ENCODE measurements around the gene RPL32. TPM values are rescaled to one million over a fixed set of nuclear protein-coding genes. Genes with fewer than 3 reads are reported as not detected.
A peak's percentile ranks its signal among the peaks of the same experiment; 100 is the strongest.
"Not testable (repeated sequence)": the region's sequence is repeated elsewhere in the genome, so short reads cannot be mapped to it uniquely, and the experiment has no call there.

RPL32 gene
- 1,000 to 10,000 TPM; 2,280 to 2,382 (median 2,329) TPM for polyA plus RNA-seq (ENCODE audit: insufficient read length in 3 of 3)

DNA sequence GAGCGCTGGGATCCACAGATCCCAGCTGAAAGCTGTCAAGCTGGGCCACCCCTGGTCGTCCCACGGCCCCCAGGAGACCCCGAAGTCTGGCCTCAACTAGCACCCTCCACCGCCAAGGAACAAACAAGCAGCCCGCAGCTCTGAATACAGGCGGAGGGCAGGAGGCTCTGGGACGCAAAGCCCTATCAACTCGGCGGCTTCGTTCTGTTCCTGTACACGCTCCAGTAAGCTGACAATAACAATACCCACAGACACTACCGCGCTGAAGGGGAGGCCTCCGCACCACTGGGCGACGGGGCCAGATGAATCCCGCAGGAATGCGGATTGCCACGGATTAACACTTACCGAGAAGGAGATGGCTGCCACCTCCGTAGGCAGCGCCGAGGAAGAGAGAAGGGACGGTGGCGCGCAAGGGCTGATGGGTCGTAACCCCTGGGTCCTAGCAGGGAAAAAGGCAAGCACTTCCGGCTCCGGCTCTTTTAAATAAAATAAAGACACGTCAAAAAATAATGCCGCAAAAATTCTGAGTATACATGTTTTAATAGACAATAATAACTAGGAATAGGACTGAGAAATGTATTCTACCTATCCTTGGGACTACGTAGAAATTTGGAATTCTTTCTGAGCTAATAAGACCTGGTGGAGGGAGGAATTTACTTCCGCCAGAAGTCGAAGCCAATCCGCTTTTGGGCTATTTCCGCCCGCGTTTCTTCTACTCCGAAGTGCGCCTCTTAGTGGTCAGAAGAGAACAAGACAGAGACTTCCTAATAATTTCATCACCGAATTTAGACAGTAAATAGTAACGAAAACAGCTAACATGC lies at the start of gene RPL32:
TSS of gene RPL32 (minus strand) at position 417 of the 821 bp plus-strand sequence. CDS start 1,328 bp downstream, outside the sequence.
- peak; percentile 95 to 98 (median 96) for DNase-seq (ENCODE audit: low read depth in 3 of 3, low spot score in 2 of 3)

DNA sequence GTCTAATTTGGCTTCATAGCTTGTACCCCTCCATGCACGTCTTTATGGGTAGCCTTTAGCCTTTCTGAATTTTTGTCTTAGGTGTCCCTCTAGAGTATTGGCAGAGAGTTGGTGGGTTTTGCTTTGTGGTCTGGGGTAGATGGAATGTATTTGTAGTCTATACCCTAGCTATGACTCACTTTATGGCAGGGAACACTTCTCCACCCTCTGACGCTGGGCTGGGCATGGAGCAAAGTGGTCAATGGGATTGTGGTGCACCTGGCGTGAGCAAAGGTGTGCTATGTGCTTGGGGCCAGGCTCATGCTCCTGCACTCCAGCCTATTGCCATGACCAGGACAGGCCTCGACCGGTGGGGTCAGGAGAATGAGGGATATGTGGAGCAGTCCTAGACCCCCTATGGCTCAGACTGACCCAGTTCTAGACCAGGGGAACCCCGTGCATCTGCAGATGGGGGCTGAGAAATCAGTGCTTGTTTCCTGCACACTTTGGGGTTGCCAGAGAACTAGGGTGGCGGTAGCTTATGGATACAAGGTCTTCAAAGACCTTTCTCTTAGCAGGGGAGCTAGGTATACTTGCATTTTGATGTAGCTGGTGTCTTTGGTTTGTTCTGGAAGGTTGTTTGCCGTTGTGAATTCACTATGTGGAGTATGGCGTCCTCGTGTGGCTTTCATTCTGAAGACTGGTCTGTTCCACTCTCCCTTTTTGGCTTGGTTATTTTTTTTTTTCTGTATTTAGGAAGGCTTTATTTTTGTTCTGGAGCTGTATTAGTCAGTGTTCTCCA lies 49.4 kb upstream of the RPL32 start:
- DNase-seq (ENCODE audit: low read depth in 3 of 3, low spot score in 2 of 3), result no peak

DNA sequence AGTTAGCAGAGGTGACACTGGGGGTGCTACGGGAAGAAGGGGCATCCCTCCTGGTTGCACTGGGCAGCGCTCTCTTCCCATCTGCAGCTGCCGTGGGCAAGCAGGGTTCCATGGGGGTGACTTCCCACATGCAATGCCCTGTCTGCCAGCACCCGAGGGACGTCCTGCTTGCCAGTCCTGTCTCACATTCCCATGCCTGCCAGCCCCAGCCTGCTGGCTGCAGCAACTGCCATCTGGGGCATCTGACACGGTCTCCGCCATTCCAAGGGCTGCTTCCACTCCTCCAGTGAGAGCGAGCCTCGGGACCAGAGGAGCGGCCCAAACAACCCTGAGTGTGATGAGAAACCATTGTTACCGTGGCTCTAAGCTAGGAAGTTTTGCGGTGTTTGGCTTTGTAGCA lies 45.4 kb upstream of the RPL32 start:
- no peak for DNase-seq (ENCODE audit: low read depth in 3 of 3, low spot score in 2 of 3)

DNA sequence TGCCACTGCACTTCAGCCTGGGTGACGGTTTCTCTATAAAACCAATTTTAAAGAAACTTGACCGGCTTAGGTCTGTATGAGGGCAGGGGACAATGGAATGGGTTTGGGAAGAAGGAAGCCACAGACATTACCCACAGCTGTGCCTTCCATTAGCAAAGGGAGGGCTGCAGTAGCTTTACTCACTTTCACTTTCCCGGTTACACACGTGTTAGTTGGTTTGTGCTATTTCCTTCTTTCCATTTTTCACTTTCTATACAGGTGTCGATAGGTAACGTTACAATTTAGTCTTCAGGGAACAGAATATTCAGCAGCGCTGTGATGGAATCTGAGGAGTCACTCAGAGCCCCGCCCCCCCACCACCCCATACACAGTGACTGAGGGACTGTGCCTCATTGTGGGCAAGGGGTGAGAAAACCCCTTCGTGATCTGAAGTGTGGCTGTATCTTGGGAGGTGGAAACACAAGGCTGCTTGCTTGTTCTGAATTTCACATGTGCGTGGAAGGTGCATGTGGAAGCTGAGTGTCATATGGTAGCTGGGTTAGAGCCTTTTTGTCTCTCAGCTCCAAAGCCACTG lies 44.8 kb upstream of the RPL32 start:
- DNase-seq (ENCODE audit: low read depth in 3 of 3, low spot score in 2 of 3), result no peak

DNA sequence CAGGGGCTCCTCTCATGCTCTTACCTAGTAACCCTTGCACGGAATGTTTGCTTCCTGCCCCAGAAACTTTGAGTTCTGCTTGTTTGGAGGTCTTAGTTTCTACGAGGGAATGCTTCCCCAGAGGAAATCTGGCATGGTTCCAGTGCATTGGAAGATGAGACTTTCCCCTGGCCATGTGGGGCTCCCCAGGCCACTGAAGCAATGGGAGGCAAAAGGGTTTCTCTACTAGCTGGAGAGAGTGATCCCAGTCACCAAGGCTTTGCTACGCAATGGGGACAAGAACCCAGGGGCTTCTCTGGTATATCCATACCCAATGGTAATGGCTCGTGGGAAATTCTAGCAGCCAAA lies 44.2 kb upstream of the RPL32 start:
- no peak for DNase-seq (ENCODE audit: low read depth in 3 of 3, low spot score in 2 of 3)

DNA sequence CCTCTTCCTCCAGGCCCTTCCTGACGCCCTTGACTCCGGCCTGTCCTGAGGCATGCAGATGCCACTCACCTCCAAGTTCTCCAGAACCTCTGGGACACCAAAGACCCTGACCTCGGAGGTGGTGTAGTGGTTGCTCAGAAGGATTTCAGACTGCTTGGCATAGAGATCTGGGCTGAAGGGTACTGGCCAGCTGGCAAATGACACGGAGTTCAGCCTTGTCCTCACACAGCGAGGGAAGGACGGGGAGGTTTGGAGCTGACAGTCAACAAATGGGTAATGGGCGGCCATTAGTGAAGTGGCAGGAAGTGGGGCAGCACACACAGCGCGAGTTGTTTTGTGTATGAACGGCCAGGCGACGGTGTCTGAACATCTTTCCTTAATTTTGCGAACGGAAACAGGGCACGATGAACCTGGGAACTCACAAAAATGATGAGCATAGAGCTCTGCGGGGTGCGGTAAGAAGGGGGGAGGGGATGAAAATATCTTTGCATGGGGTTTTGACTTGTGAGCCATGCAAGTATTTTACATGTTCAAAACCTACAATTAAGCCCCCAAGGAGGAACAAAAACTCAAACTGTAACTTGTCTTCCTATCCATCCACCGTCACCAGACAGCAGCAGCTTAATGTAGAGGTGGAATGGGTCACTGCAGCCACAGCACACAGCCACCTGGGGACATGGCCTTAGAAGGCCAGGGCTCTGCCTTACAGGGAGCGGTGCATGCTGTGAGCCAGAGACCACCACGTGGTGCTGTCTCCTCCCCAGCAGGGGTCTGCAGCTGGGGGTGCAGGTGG lies 43.6 kb upstream of the RPL32 start:
- no peak for DNase-seq (ENCODE audit: low read depth in 3 of 3, low spot score in 2 of 3)

DNA sequence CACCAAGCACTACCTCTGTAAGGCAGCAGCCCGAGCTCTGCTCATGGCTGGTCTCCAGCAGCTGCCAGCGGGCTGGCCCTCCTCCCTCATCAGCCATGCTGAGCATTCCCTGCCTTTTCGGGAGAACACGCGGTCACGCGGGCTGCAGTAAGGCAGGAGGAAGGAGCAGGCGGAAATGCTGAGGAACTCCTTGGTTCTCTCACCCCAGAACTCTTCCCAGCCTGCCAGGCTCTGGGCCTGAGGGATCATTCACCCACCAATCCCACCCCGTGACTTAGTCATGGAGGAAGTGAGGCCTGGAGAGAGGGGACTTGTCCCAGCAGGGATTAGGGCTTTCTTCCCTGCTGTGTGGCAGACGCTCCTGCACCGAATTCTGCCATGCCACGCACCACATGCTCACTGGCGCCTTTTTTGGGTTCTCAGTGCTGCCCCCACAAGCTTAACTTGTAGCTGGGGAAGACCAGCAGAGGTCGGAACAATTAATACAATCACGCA lies 42.9 kb upstream of the RPL32 start:
- DNase-seq (ENCODE audit: low read depth in 3 of 3, low spot score in 2 of 3), result no peak

DNA sequence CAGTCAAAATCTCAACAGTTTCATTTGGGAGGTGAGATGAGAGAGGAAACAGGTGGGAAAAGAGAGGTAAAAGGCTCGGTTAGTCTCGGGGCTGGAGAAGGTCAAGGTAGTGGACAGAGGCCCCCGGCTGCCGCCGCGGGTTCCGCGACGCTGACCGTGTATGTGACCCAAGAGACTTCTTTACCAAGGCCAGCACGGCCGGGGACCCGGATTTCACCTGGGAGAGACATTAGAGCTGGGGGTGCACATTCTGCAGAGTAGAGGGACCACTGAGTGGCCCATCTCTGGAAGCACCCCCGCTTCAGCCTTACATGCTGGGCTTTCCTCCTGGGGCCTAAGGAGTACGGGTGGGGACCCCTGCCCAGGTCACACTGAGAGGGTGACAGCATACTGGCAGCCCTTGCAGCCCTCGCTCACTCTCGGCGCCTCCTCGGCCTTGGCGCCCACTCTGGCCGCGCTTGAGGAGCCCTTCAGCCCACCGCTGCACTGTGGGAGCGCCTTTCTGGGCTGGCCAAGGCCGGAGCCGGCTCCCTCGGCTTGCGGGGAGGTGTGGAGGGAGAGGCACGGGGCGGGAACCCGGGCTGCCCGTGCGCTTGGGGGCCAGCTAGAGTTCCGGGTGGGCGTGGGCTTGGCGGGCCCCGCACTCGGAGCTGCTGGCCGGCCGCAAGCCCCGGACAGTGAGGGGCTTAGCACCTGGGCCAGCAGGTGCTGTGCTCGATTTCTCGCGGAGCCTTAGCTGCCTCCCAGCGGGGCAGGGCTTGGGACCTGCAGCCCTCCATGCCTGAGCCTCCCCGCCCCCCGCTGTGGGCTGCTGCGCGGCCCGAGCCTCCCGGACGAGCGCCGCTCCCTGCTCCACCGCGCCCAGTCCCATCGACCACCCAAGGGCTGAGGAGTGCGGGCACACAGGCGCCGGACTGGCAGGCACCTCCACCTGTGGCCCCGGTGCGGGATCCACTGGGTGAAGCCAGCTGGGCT lies 41.3 kb upstream of the RPL32 start:
- no peak for DNase-seq (ENCODE audit: low read depth in 3 of 3, low spot score in 2 of 3)

DNA sequence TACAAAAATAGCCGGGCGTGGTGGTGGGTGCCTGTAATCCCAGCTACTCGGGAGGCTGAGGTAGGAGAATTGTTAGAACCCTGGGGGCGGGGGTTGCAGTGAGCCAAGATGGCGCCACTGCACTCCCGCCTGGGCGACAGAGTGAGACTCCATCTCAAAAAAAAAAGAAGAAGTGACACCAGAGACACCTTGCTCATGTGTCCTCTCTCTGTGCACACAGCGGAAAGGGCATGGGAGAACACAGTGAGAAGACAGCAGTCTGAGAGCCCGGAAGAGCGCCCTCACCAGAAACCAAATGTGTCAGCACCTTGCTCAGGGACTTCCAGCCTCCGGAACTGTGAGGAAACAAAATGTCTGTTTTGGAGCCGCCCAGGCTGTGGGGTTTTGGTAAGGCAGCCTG lies 40.5 kb upstream of the RPL32 start:
- DNase-seq (ENCODE audit: low read depth in 3 of 3, low spot score in 2 of 3), result not testable (repeated sequence)

DNA sequence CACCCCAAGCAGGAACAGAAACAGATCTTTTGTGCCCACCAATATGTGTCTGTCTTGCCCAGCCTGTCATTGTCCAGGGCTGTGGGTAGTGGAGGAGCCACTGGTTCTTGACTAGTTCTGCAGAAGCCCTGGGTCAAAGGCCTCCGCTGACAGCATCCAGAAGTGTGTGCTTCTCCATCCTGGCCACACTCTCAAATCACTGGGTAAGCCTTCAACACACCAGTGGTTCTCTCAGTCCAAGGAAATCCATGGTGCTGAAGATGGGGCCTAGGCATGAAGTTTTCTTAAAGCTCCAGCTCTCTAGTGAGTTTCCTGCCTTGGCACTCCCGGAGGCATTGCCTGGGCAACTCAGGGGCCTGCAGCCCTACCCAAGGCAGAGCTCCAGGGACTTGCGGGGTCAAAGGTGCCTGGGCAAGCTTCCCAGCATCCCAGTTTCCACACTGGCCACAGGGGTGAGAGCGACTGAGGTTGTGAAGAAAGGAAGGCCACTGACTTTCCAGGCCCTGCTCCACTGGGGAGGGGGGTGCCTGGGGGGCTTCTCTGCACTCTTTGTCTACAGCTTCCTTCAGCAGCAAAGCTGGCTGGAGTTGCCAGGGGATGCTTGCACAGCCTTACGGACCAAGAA lies 37.9 kb upstream of the RPL32 start:
- no peak for DNase-seq (ENCODE audit: low read depth in 3 of 3, low spot score in 2 of 3)

DNA sequence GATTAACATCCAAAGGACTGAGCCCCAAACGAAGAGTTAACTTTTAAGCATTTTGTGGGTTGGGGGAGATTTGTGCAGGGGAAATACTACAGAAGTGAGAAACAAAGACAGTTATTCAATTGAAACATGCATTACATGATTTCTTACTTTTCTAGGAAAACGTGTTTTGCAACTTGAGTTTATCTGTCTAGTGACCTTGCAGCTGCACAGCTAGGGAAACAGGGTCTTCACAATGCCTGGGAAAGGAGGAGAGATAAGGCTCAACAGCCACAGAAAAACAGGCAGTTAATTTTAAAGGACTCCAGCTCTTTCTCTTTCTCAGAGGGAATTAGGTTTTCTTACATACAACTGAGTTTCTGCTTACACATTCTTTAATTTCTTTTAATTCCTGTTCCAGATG lies 37.4 kb upstream of the RPL32 start:
- DNase-seq (ENCODE audit: low read depth in 3 of 3, low spot score in 2 of 3), result not testable (repeated sequence)

DNA sequence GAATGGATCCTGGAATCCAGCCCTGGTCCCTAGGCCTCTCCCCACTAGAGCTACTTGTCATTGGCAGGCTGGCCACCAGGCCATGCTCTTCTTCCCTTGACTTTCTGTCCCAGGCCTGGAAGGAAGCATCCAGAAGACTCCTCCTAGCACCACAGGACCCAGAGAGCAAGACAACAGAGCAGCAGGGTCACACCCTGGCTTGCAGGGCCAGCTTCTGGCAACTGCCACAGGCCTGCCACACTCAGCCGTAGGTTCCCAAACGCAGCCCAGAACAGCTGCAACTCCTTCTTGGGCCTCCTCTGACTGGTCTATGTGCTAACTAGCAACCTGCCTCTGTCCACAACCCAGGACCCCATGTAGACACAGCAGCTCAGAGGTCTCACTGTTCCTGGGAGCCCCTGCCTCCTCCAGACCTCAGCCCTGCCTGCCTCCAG lies 36.8 kb upstream of the RPL32 start:
- no peak for DNase-seq (ENCODE audit: low read depth in 3 of 3, low spot score in 2 of 3)

DNA sequence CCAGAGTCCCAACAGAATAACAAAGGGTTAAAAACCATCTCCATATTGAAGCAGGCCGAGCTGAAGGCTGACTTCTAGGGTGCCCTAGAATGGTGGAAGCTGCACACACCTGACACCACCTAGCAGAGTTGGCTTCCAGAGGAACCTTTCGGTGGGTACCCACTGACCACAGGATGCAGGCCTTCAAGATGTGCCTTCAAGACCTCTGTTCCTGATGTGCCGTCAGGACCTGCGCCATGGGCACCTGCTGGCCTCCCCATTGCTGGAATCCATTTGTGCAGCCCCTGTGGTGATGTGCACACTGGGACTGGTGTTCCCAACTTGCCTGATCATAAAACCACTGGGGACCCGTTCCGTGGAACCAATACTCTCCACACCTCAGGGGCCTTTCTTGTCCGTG lies 35.7 kb upstream of the RPL32 start:
- DNase-seq (ENCODE audit: low read depth in 3 of 3, low spot score in 2 of 3), result no peak

DNA sequence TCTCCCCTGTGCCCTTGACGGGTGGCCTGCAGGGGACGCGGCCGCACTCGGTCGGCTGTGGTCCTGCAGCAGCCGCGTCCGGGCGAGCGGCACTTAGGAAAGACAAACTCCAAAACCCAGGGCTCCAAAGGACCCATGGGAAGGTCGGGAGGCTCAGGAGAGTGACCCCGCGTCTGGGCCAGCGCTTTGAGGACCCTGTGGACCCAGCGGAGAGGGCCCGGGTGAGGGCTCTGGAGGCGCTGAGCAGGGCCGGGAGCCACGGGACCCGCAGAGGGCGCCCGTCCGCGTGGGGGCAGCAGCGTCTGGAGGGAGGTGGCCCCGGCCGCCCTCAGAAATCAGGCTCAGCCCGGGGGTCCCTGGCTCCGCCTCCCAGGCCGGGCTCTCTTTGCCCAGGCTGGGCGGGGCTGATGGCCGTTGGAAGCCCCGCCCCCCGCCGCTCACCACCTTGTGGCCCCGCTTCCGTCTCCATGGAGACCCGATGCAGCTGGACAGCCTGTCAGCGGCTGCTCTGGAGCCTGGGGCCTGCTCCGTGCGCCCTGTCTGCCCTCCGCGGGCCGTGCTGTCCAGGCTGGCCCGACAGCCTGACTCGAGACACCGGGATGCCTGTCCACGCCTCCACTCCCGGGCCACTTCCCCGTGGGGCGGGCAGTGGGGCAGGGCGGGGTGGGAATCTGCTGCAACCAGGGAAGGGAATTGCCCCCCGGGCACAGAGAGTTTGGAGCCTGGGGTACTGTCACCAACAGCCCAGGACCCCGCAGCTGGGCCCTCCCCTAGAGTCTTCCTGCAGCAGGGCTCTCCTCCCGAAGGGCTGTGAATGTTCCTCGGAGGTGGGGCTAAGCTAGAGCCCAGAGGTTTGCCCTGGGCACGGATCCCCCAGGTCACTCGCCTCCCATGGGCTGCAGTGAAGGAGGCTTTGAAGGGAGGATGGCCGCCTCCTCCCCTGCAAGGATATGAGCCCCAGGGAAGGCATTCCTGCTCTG lies 34.8 kb upstream of the RPL32 start:
- DNase-seq (ENCODE audit: low read depth in 3 of 3, low spot score in 2 of 3), result no peak

DNA sequence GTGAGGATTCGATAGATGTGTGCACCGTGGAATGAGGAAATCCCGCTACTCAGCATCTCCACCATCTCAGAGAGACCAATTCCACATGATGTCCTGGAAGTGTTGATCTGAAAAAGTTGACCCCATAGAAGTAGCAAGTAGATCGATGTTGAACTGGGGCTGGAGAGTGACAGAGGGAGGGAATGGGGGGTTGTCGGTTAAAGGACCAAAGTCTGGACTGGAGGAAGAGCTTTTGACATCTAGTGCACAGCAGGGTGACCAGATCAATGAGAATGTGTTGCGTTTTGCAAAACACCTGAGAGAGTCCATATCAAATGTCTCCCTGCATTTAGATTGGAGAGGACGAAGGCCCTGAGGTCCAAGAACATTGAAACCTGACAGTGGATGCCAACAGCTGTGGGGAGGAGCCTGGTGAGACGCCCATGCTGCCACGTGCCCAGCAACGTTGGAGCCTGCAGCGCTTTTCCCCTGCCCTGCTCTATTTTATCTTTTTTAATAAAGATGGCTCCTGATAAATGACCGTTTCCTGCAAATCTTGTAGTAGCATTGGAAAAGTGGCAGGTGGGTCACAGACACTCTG lies 30.1 kb upstream of the RPL32 start:
- DNase-seq (ENCODE audit: low read depth in 3 of 3, low spot score in 2 of 3), result no peak

DNA sequence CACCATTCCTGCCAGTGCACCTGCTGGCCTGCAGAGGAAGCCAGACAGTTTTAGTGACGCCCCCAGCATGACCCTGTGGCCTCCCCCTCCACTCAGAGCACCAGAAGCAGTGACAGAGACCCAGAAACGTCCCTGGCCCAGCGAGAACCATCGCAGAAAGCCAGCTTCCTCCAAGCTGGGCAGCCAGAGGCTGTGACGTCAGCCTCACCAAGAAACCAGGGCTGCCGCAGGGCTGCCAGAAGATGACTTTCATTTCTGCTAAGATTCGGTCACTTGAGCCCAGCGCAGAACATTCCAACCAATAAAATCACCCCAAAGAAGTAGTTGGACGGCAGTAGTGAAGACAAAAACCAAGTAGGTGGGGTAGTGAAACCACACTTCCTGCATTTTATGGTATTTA lies 29.6 kb upstream of the RPL32 start:
- DNase-seq (ENCODE audit: low read depth in 3 of 3, low spot score in 2 of 3), result no peak

DNA sequence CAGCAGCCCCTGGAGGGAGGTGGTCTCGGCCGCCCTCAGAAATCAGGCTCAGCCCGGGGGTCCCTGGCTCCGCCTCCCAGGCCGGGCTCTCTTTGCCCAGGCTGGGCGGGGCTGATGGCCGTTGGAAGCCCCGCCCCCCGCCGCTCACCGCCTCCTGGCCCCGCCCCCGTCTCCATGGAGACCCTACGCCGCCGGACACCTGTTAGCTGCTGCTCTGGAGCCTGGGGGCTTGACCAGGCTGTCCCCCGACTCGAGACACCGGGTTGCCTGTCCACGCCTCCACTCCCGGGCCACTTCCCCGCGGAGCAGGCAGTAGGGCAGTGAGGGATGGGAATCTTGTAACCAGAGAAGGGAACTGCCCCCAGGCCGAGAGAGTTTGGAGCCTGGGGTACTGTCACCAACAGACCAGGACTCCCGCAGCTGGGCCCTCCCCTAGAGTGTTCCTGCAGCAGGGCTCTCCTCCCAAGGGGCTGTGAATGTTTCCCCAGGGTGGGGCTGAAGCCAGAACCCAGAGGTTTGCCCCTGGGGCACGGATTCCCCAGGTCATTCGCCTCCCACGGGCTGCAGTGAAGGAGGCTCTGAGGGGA lies 27.8 kb upstream of the RPL32 start:
- DNase-seq (ENCODE audit: low read depth in 3 of 3, low spot score in 2 of 3), result no peak
